Measurements from ENCODE around the gene RPS16.
A peak's percentile ranks its signal among the peaks of the same experiment; 100 is the strongest.

The RPS16 gene

GRCh38 chr19:39408392-39409207, 27.1 kb downstream of the RPS16 start (continued):
- TF ChIP-seq ZNF280C (tag by site-specific recombination; IDR thresholded peaks at IDR 0.05) (no peak), HOXA7 (CRISPR knock-in tag; IDR thresholded peaks at IDR 0.05; ENCODE audit: borderline replicate concordance) (no peak), ZNF138 (tag by site-specific recombination; IDR thresholded peaks at IDR 0.05; ENCODE audit: borderline replicate concordance) (no peak), OSR2 (tag by site-specific recombination; IDR thresholded peaks at IDR 0.05) (peak; percentile 87), ZNF621 (tag by site-specific recombination; IDR thresholded peaks at IDR 0.05) (no peak), FEZF1 (tag by site-specific recombination; IDR thresholded peaks at IDR 0.05) (peak; percentile 19; the same call in 1 of the 2 replicates), OVOL3 (tag by site-specific recombination; IDR thresholded peaks at IDR 0.05) (no peak), ZNF391 (tag by site-specific recombination; IDR thresholded peaks at IDR 0.05; ENCODE audit: borderline replicate concordance, low read depth) (no peak), ZNF791 (tag by site-specific recombination; IDR thresholded peaks at IDR 0.05) (no peak), SCRT1 (tag by site-specific recombination; IDR thresholded peaks at IDR 0.05; ENCODE audit: borderline replicate concordance) (no peak), KLF17 (tag by site-specific recombination; IDR thresholded peaks at IDR 0.05) (no peak), GLI4 (tag by site-specific recombination; IDR thresholded peaks at IDR 0.05) (no peak), ZNF24 (tag by site-specific recombination; IDR thresholded peaks at IDR 0.05) (no peak), ZNF280D (tag by site-specific recombination; IDR thresholded peaks at IDR 0.05) (no peak), ZNF830 (tag by site-specific recombination; IDR thresholded peaks at IDR 0.05; ENCODE audit: low read depth) (no peak), ZNF155 (tag by site-specific recombination; IDR thresholded peaks at IDR 0.05) (no peak), PRDM2 (tag by site-specific recombination; IDR thresholded peaks at IDR 0.05; ENCODE audit: borderline replicate concordance) (no peak), ZNF610 (tag by site-specific recombination; IDR thresholded peaks at IDR 0.05; ENCODE audit: borderline replicate concordance) (no peak), KLF10 (tag by site-specific recombination; IDR thresholded peaks at IDR 0.05) (no peak), KLF1 (tag by site-specific recombination; IDR thresholded peaks at IDR 0.05) (no peak), ZNF561 (tag by site-specific recombination; IDR thresholded peaks at IDR 0.05; ENCODE audit: borderline replicate concordance) (no peak; the same call in 1 of the 2 replicates), ZNF433 (tag by site-specific recombination; IDR thresholded peaks at IDR 0.05; ENCODE audit: low read depth) (no peak), ZBTB20 (tag by site-specific recombination; IDR thresholded peaks at IDR 0.05) (no peak), ZNF146 (tag by site-specific recombination; IDR thresholded peaks at IDR 0.05) (no peak), SETDB1 (IDR thresholded peaks at IDR 0.05; ENCODE audit: insufficient read length, low read length) (no peak), ZNF19 (tag by site-specific recombination; IDR thresholded peaks at IDR 0.05; ENCODE audit: low read depth) (no peak), ZNF292 (tag by site-specific recombination; IDR thresholded peaks at IDR 0.05; ENCODE audit: borderline replicate concordance, low read depth) (no peak)
